Neutrophil (primary cell): ENCODE results near the gene ABCC5.

Source experiments
- H3K27ac ChIP-seq: fragments of 200-600 bp; sonication (generic); 2 replicates; pipeline ENCODE4 v1.5.1; 2016; ENCODE audit warnings: mild to moderate bottlenecking, moderate library complexity
- H3K27me3 ChIP-seq: fragments of 200-600 bp; sonication (generic); 2 replicates; pipeline ENCODE4 v1.6.0; 2016; ENCODE audit warnings: mild to moderate bottlenecking
- H3K36me3 ChIP-seq: fragments of 200-600 bp; sonication (generic); 2 replicates; pipeline ENCODE4 v1.5.1; 2017
- H3K4me1 ChIP-seq, 2 experiments: fragments of 200-600 bp in 1 of 2; sonication (generic) in 1 of 2; 1 replicate in 1 of 2; 2 replicates in 1 of 2; pipeline versions ENCODE4 v1.5.1 to v1.6.1; 2013 to 2016; ENCODE audit warnings: low read depth in 1 of 2, low read length in 1 of 2, mild to moderate bottlenecking in 1 of 2, moderate library complexity in 1 of 2; ENCODE audit not compliant: control insufficient read depth in 1 of 2, insufficient read depth in 1 of 2
- H3K4me3 ChIP-seq, 2 experiments: fragments of 200-600 bp in 1 of 2; sonication (generic) in 1 of 2; 1 replicate in 1 of 2; 2 replicates in 1 of 2; pipeline ENCODE4 v1.5.1; 2013 to 2016; ENCODE audit warnings: low read depth in 1 of 2, low read length in 1 of 2, mild to moderate bottlenecking in 1 of 2, moderate library complexity in 1 of 2
- H3K9me3 ChIP-seq: fragments of 200-600 bp; sonication (generic); 2 replicates; pipeline ENCODE4 v1.5.1; 2016
- TF ChIP-seq, protein P1 (sequence below): fragments of 200-600 bp; sonication (generic); IDR thresholded peaks from 2 replicates; pipeline ENCODE4 v1.5.1; 2016; ENCODE audit warnings: antibody characterized with exemption

ABCC5 gene

DNA sequence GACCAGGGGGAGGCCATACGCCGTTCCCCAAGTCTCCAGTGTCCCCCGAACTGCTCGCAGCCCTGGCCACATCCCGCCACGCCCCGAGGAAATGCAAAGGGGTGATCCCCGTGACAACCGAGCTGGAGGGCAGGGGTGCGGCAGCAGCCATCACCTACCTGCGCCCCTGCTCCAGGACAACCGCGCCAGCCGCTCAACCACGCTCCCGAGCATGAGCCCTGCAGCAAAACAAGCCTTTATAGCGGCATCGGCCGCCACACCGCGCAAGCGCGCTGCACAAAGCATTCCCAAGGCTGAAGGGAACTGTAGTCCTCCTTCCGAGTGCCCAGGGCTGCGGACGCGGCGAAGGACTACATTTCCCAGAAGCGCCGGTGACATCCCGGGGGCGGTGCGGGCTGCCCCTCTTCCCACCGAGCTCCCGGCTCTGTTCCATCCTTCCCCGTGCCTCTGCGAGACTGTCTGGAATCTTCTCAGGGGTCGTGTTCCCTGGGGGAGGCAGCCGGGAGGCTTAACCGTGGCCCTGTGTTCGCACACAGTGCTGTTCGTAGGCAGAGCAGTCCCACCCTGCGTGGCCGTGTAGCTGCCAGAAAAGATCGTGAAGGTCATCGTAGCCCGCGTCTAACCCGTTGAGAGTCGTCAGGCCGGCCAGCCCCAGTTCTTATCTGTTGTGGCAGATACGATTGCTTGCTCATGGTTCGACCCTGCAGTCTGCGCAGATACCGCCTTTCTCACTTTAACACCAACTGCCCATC lies at the start of gene ABCC5:
Gene ABCC5 (minus strand): TSS at position 213 of the 752 bp plus-strand sequence. CDS start 3,492 bp downstream, outside the sequence.
- H3K4me1 ChIP-seq: peaks cover 58 to 62% of the 10 kb centered on the region in 2 experiments
- H3K27ac ChIP-seq: peak within 1 kb of the TSS; percentile 85
- no peaks in the 10 kb centered on the region for H3K9me3 ChIP-seq
- no peaks in the 10 kb centered on the region for H3K27me3 ChIP-seq
- H3K4me3 ChIP-seq: peak within 1 kb of the TSS; percentile 97 to 100
- TF ChIP-seq, protein P1, sequence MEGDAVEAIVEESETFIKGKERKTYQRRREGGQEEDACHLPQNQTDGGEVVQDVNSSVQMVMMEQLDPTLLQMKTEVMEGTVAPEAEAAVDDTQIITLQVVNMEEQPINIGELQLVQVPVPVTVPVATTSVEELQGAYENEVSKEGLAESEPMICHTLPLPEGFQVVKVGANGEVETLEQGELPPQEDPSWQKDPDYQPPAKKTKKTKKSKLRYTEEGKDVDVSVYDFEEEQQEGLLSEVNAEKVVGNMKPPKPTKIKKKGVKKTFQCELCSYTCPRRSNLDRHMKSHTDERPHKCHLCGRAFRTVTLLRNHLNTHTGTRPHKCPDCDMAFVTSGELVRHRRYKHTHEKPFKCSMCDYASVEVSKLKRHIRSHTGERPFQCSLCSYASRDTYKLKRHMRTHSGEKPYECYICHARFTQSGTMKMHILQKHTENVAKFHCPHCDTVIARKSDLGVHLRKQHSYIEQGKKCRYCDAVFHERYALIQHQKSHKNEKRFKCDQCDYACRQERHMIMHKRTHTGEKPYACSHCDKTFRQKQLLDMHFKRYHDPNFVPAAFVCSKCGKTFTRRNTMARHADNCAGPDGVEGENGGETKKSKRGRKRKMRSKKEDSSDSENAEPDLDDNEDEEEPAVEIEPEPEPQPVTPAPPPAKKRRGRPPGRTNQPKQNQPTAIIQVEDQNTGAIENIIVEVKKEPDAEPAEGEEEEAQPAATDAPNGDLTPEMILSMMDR: peak; percentile 40
- peaks cover 14% of the 10 kb centered on the region for H3K36me3 ChIP-seq

- no peaks in the 10 kb centered on the region for H3K27me3 ChIP-seq
- H3K4me1 ChIP-seq: no peaks in the 10 kb centered on the region
- no peak overlapping the region for H3K4me3 ChIP-seq
- no peak overlapping the region for H3K27ac ChIP-seq
- no peaks in the 10 kb centered on the region for H3K9me3 ChIP-seq
- TF ChIP-seq, protein P1: no peak
- H3K36me3 ChIP-seq: no peaks in the 10 kb centered on the region
Observed at GRCh38 chr3:184066211-184066610, 48.5 kb upstream of the ABCC5 start.

DNA sequence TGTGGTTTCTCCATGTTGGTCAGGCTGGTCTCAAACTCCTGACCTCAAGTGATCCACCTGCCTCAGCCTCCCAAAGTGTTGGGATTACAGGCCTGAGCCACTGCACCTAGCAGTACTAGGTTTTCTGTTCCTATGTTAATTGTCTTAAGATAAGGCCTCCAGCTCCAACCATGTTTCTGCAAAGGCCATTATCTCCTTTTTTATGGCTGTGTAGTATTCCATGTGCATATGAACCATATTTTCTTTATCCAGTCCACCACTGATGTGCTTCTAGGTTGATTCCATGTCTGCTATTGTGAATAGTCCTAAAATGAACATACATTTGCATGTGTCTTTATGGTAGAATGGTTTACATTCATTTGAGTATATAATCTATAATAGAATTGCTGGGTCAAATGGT lies 45.0 kb upstream of the ABCC5 start:
- TF ChIP-seq, protein P1: no peak
- Histone ChIP-seq H3K36me3 (no peaks in the 10 kb centered on the region), H3K9me3 (no peaks in the 10 kb centered on the region), H3K4me3 (no peak overlapping the region), H3K27ac (no peak overlapping the region), H3K27me3 (no peaks in the 10 kb centered on the region), H3K4me1 (no peaks in the 10 kb centered on the region)

DNA sequence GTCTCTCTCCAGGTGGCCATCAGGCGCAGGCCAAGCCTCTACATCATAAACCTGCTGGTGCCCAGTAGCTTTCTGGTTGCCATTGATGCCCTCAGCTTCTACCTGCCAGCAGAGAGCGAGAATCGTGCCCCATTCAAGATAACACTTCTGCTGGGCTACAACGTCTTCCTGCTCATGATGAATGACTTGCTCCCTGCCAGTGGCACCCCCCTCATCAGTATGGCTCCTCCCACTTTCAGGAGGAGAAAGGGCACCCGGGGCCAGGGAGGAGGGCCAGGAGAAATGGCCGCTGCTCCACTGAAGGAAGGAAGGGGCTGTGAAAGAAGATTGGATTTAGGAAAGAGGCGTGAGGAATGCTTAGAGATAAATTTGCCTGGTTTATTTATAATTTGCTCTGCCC lies 41.7 kb upstream of the ABCC5 start:
- H3K9me3 ChIP-seq: no peaks in the 10 kb centered on the region
- no peaks in the 10 kb centered on the region for H3K36me3 ChIP-seq
- H3K27me3 ChIP-seq: no peaks in the 10 kb centered on the region
- no peak overlapping the region for H3K27ac ChIP-seq
- TF ChIP-seq, protein P1: no peak
- H3K4me1 ChIP-seq: no peaks in the 10 kb centered on the region
- H3K4me3 ChIP-seq: no peak overlapping the region

- H3K4me3 ChIP-seq: no peak overlapping the region
- no peaks in the 10 kb centered on the region for H3K36me3 ChIP-seq
- no peaks in the 10 kb centered on the region for H3K4me1 ChIP-seq
- TF ChIP-seq, protein P1: no peak
- H3K27me3 ChIP-seq: peaks cover 7% of the 10 kb centered on the region
- no peak overlapping the region for H3K27ac ChIP-seq
- H3K9me3 ChIP-seq: no peaks in the 10 kb centered on the region
Observed at GRCh38 chr3:184058029-184058428, 40.3 kb upstream of the ABCC5 start.
